ENCODE measurements around the gene MAP3K5.

GRCh38 chr6:136751991-136752390, 40.3 kb downstream of the MAP3K5 start:
- TF ChIP-seq POLR2A (IDR thresholded peaks at IDR 0.05) (no peak), CTCF (IDR thresholded peaks at IDR 0.05) (no peak)
